ENCODE data around the gene CYP26B1. TPM values are rescaled to one million over a fixed set of nuclear protein-coding genes. Genes with fewer than 3 reads are reported as not detected.

CYP26B1 gene
- total and polyA plus RNA-seq, 9 of the 15 experiments (the other 6 are each of a cell fraction or from before 2014, with no cell fraction given), result 0.01 to 0.13 (median 0.04) TPM; not detected in 6

DNA sequence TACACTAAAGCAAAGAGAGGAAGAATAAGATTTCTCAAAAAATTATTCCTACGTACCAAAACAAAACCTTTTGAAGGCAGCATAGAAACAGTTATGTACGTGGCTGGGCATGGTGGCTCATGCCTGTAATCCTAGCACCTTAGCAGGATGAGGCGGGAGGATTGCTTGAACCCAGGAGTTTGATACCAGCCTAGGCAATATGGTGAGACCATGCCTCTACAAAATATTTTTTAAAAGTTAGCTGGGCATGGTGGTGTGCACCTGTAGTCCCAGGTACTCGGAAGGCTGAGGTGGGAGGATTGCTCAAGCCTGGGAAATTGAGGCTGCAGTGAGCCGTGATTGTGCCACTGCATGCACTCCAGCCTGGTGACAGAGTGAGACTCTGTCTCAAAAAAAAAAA is 14.9 kb upstream of the CYP26B1 start (continued):
- TF ChIP-seq SFPQ (IDR thresholded peaks at IDR 0.05; ENCODE audit: low read depth, low read length), result no peak
- no peak for TF ChIP-seq PML (IDR thresholded peaks at IDR 0.05; ENCODE audit: low read length)
- no peak for TF ChIP-seq HDGF (IDR thresholded peaks at IDR 0.05)
- no peak for TF ChIP-seq CREM (IDR thresholded peaks at IDR 0.05; ENCODE audit: low read depth)
- TF ChIP-seq NR1H2 (CRISPR knock-in tag; IDR thresholded peaks at IDR 0.05), result no peak
- no peak for TF ChIP-seq EWSR1 (IDR thresholded peaks at IDR 0.05; ENCODE audit: borderline replicate concordance, low read depth, partially characterized antibody)
- TF ChIP-seq SRSF1 (IDR thresholded peaks at IDR 0.05; ENCODE audit: low read depth, low read length), result no peak

GRCh38 chr2:72159211-72159993 is 11.7 kb upstream of the CYP26B1 start:
- Histone ChIP-seq H3K9me1 (ENCODE audit: control insufficient read depth, insufficient read depth, low read length) (no peaks in the 10 kb centered on the region), H3K9me3 (replicated peaks; ENCODE audit: control insufficient read depth, insufficient read depth, low read depth, low read length) (no peaks in the 10 kb centered on the region), H3K9ac (ENCODE audit: insufficient read depth in 1 of 2, low read depth in 2 of 2, low read length in 2 of 2) (no peak overlapping the region), H3K27ac (ENCODE audit: extremely low read depth, low read depth, low read length) (no peak overlapping the region), H3K4me3 (no peak overlapping the region), H3K4me2 (ENCODE audit: insufficient read depth, low read length) (no peak overlapping the region), H3K4me1 (replicated peaks in 1 of 2; ENCODE audit: control insufficient read depth in 2 of 2, insufficient read depth in 2 of 2, low read length in 2 of 2) (no peaks in the 10 kb centered on the region), H4K20me1 (replicated peaks; ENCODE audit: control insufficient read depth, insufficient read depth, low read length) (no peaks in the 10 kb centered on the region; the same call in 1 of the 2 replicates), H3K36me3 (ENCODE audit: control insufficient read depth, insufficient read depth, low read length) (no peaks in the 10 kb centered on the region), H3K79me2 (ENCODE audit: control insufficient read depth, insufficient read depth, low read length) (no peaks in the 10 kb centered on the region), H3K27me3 (ENCODE audit: control insufficient read depth in 2 of 2, insufficient read depth in 2 of 2, low read length in 2 of 2) (peaks cover 0 to 29% of the 10 kb centered on the region in 2 experiments; a peak in 2 of 5 replicates), H2AFZ (ENCODE audit: low read depth, low read length) (no peak overlapping the region)
- intact Hi-C loops (cut with micrococcal nuclease) (no loop called here), in situ Hi-C loops (cut with MboI) (loop anchor here (10.0 kb wide), 3 partner anchors 235 to 625 kb away; no protein-coding TSS in a partner anchor)
- WGBS (ENCODE audit: insufficient coverage, low coverage, missing lambda C conversion rate), result 3% methylated on average over 12 of the region's 12 CpGs
- ChIA-PET POLR2A (no interaction called here), CTCF (ENCODE audit: low intra/inter-chr PET ratio) (no interaction called here)
- BruUV-seq (replicated peaks), result no TSS peak
- DNase-seq (ENCODE audit: extremely low read depth in 1 of 4, low spot score in 3 of 4) (no peak), FAIRE-seq (no peak), ATAC-seq (no peak)
- TF ChIP-seq SP1 (CRISPR knock-in tag; IDR thresholded peaks at IDR 0.05) (no peak), ZNF561 (CRISPR knock-in tag; conservative IDR thresholded peaks at IDR 0.05) (no peak), HMG20A (CRISPR knock-in tag; conservative IDR thresholded peaks at IDR 0.05) (no peak), ETV1 (tag; conservative IDR thresholded peaks at IDR 0.05; ENCODE audit: low read depth) (no peak), MYC (IDR thresholded peaks at IDR 0.05; ENCODE audit: low read depth, low read length) (no peak), MYC (CRISPR knock-in tag; IDR thresholded peaks at IDR 0.05; ENCODE audit: borderline replicate concordance, low read depth) (no peak), CBFA2T2 (conservative IDR thresholded peaks at IDR 0.05) (no peak), HIVEP1 (CRISPR knock-in tag; IDR thresholded peaks at IDR 0.05) (no peak), ZNF140 (CRISPR knock-in tag; IDR thresholded peaks at IDR 0.05) (no peak)
- TF ChIP-seq, protein P1, sequence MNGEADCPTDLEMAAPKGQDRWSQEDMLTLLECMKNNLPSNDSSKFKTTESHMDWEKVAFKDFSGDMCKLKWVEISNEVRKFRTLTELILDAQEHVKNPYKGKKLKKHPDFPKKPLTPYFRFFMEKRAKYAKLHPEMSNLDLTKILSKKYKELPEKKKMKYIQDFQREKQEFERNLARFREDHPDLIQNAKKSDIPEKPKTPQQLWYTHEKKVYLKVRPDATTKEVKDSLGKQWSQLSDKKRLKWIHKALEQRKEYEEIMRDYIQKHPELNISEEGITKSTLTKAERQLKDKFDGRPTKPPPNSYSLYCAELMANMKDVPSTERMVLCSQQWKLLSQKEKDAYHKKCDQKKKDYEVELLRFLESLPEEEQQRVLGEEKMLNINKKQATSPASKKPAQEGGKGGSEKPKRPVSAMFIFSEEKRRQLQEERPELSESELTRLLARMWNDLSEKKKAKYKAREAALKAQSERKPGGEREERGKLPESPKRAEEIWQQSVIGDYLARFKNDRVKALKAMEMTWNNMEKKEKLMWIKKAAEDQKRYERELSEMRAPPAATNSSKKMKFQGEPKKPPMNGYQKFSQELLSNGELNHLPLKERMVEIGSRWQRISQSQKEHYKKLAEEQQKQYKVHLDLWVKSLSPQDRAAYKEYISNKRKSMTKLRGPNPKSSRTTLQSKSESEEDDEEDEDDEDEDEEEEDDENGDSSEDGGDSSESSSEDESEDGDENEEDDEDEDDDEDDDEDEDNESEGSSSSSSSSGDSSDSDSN (IDR thresholded peaks at IDR 0.05; ENCODE audit: borderline replicate concordance in 1 of 2, low read depth in 2 of 2, low read length in 2 of 2), result no peak
